GM06990 (cell line): ENCODE measurements around the gene IFFO2.
"Not testable (repeated sequence)": the region's sequence is repeated elsewhere in the genome, so short reads cannot be mapped to it uniquely, and the experiment has no call there.

Source experiments
- DNase-seq: peaks from one replicate; pipeline ENCODE4 v3.0.0-alpha.2; 2011; ENCODE audit not compliant: insufficient read length; ENCODE audit errors: extremely low read depth
- H3K27me3 ChIP-seq: replicated peaks from 2 replicates; pipeline ENCODE4 v1.6.0; 2011; ENCODE audit warnings: low read length; ENCODE audit not compliant: control insufficient read depth, insufficient read depth
- H3K36me3 ChIP-seq: 2 replicates; pipeline ENCODE4 v1.5.1; 2011; ENCODE audit warnings: low read length; ENCODE audit not compliant: control insufficient read depth, insufficient read depth
- H3K4me3 ChIP-seq: replicated peaks from 2 replicates; pipeline ENCODE4 v1.5.1; 2011; ENCODE audit warnings: low read depth, mild to moderate bottlenecking, control low read depth, low read length
- CTCF ChIP-seq: IDR thresholded peaks from 2 replicates; pipeline ENCODE4 v1.5.1; 2011; ENCODE audit warnings: low read length, control low read depth, mild to moderate bottlenecking, inconsistent platforms; ENCODE audit not compliant: insufficient read depth, poor library complexity, severe bottlenecking

IFFO2 gene

GRCh38 chr1:18898567-18898966 lies 57.9 kb downstream of the IFFO2 start:
- Histone ChIP-seq H3K4me3 (no peak overlapping the region), H3K27me3 (no peaks in the 10 kb centered on the region), H3K36me3 (peaks cover 1% of the 10 kb centered on the region)
- TF ChIP-seq CTCF, result no peak
- DNase-seq, result no peak

GRCh38 chr1:18895317-18895716 lies 61.2 kb downstream of the IFFO2 start:
- TF ChIP-seq CTCF, result no peak
- no peak for DNase-seq
- no peak overlapping the region for H3K4me3 ChIP-seq

DNA sequence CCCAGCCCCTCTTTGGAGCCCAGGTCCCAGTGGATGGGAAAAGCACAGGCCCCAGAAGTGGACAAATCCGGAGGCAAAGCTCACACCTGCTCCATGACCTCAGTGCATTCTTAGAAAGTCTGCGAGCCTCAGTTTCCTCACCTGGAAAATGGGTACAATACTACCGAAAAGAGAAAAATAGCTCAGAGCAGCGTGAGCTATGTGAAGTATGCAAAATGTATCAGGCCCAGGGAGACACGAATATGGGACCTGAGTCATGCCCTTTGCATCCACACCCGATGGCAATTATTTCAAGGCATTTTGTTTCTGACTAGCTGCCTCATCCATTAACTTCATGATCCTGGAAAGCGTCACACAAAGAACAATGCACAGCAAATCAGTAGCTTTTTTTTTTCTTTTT lies 63.4 kb downstream of the IFFO2 start:
- no peak overlapping the region for H3K4me3 ChIP-seq
- no peak for DNase-seq
- TF ChIP-seq CTCF, result no peak
- H3K36me3 ChIP-seq, result peaks cover 4% of the 10 kb centered on the region
- H3K27me3 ChIP-seq, result no peaks in the 10 kb centered on the region

More at GRCh38 chr1:18895317-18895716, 61.2 kb downstream of the IFFO2 start:
- no peaks in the 10 kb centered on the region for H3K27me3 ChIP-seq
- peaks cover 1% of the 10 kb centered on the region for H3K36me3 ChIP-seq

GRCh38 chr1:18891858-18892257 lies 64.6 kb downstream of the IFFO2 start:
- H3K27me3 ChIP-seq, H3K36me3 ChIP-seq, H3K4me3 ChIP-seq, DNase-seq: not testable (repeated sequence)

- no peak for DNase-seq
- no peaks in the 10 kb centered on the region for H3K27me3 ChIP-seq
- peaks cover 3% of the 10 kb centered on the region for H3K36me3 ChIP-seq
- H3K4me3 ChIP-seq, result no peak overlapping the region
- TF ChIP-seq CTCF, result no peak
Observed at GRCh38 chr1:18891426-18891780, 65.1 kb downstream of the IFFO2 start.

DNA sequence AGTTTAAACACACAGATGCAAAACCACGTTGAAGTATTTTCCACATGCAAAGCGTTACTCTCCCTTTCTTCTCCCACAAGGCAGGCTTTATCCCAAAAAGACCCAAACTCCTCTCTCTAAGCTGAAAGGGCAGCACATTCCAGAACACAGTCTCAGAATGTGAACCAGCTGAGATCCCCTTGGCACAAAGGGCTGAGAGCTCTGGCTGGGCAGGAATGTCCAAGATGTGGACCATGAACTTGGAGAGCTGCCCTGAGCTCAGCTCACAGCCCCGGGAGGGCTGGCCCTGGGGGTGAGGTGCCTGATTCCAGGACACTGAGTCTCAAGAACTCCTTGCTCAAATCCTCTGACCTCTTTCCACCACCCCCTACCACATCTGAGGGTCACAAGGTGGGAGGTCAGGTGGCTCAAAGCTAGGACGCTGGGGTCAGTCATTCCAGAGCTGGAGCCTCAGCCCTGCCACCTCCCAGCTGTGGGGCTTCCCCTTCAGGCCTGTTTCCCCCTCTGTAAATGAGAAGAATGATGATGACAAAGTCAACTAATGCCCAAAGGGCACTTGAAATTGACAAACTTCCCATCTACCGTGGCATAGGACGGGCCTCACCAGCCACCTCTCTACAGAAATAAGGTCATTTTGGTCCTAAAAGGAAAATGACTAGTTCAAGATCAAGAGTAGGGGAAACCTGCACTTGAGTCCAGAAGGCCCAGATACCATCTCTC lies 65.6 kb downstream of the IFFO2 start:
- no peak for DNase-seq
- TF ChIP-seq CTCF, result no peak

More for the DNA sequence above, 65.6 kb downstream of the IFFO2 start:
- no peak overlapping the region for H3K4me3 ChIP-seq
- H3K36me3 ChIP-seq, result peaks cover 3% of the 10 kb centered on the region
- H3K27me3 ChIP-seq, result no peaks in the 10 kb centered on the region
